IPS-18a (cell line): ENCODE data around the gene OSCP1.
A peak's percentile ranks its signal among the peaks of the same experiment; 100 is the strongest.

ENCODE experiments used
- H3K27ac ChIP-seq: one replicate; pipeline ENCODE4 v1.5.1; 2013; ENCODE audit warnings: low read length
- H3K27me3 ChIP-seq: one replicate; pipeline ENCODE4 v1.6.1; 2013; ENCODE audit warnings: mild to moderate bottlenecking, low read length; ENCODE audit not compliant: control insufficient read depth, insufficient read depth
- H3K36me3 ChIP-seq: one replicate; pipeline ENCODE4 v1.6.1; 2013; ENCODE audit warnings: low read depth, low read length; ENCODE audit not compliant: control insufficient read depth
- H3K4me1 ChIP-seq: one replicate; pipeline ENCODE4 v1.6.1; 2013; ENCODE audit warnings: low read depth, low read length; ENCODE audit not compliant: control insufficient read depth
- H3K4me3 ChIP-seq: one replicate; pipeline ENCODE4 v1.5.1; 2013; ENCODE audit warnings: low read length
- H3K9ac ChIP-seq: one replicate; pipeline ENCODE4 v1.6.1; 2013; ENCODE audit warnings: mild to moderate bottlenecking, low read length, moderate library complexity
- H3K9me3 ChIP-seq: one replicate; pipeline ENCODE4 v1.6.1; 2013; ENCODE audit warnings: low read depth, low read length; ENCODE audit not compliant: control insufficient read depth

OSCP1 gene

DNA sequence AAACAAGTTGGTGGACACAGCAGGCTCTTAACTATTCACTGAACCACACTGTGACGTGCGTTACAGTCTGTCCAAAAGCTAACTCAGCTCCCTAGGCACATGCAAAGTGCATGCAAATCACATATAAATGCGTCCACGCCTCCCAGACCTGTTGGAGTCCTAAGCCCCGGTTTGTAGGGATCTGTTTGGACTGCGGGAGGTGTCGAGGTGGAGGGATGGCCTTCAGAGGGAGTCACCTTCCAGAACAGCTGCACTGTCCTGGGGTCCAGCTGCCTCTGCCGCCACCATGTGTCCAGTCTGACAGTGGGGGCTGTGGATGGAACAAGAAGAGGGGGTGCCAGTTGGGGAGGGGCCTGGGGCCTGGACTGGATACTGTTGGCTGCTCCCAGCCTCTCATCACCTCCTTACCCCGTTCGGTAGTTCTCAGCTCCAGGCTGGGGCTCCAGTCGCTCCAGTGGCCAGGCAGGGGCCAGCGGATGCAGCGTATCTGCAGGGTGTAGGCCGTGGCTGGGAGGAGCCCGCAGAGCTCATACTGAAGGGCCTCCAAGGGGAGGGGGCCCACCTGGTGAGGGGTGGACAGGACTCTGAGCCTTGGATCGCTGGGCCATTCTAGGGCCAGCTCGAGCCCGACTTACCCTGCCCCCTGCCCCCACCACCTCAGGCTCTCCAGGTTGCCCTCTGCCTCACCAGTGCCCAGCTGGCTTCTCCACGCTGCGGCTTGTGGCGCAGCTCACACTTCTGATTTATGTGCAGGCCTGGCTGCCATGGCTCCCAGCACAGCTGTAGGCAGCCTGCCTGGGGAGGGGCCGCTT lies 21.8 kb upstream of the OSCP1 start:
- Histone ChIP-seq H3K9ac (no peak overlapping the region), H3K27me3 (peaks cover 2% of the 10 kb centered on the region), H3K9me3 (no peaks in the 10 kb centered on the region), H3K4me1 (no peaks in the 10 kb centered on the region), H3K27ac (no peak overlapping the region), H3K4me3 (no peak overlapping the region), H3K36me3 (no peaks in the 10 kb centered on the region)

DNA sequence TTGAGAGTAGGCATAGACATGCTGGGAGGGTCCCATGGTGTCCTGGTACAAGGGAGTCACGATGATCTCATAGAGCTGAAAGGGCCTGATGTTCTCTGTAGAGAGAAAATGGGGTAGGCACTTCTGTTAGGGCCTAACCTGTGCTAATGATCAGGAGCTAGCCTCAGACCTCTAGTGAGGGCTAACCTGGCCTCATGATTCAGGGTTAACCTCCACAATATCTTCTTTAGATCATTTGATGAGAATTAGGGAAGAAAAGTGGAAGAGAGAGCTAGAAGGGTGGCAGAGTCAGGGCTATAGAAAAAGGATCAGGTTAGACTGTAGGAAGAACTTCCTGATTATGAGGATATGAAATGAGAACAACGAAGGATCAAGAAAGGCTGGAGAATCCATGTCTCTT lies 18.9 kb upstream of the OSCP1 start:
- H3K9ac ChIP-seq: no peak overlapping the region
- H3K4me1 ChIP-seq: peaks cover 12% of the 10 kb centered on the region
- peaks cover 22% of the 10 kb centered on the region for H3K27me3 ChIP-seq

DNA sequence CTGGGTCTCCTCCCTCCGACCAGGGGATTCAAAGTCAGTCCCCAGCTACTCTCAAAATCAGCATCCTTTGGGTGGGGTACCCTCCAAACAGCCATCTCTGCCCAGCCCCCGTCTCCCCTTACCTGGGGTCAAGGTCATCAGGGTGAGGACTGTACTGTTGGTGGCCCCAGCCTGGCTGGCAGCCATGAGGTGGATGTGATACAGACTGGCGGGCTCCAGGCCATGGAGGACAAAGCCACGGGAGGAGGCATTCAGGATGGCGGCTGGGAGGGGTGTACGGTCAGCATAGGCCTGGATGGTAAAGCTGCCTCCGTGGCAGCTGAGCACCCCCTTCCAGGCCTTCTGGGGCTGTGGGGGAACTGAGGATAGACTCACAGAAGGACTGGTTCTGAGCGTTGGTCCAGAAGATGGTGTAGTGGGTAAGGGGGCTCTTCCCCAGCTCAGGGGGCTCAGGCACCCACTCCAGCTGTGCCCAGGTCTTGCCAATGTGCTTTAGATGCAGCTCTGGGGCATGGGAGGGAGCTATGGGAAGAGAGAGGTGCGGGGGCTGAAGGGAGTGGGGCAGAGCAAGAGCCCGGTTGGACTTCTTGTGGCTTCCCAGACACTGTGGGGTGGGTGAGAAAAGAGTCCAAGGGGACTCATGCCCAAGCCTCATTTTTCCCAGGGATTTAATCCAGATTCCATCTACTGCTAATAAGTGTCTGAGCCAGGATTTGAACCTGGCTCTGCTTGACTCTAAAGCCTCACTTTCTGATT lies 17.6 kb upstream of the OSCP1 start:
- Histone ChIP-seq H3K36me3 (no peaks in the 10 kb centered on the region), H3K9ac (no peak overlapping the region), H3K4me3 (no peak overlapping the region), H3K4me1 (peaks cover 12% of the 10 kb centered on the region), H3K27me3 (peaks cover 22% of the 10 kb centered on the region), H3K9me3 (no peaks in the 10 kb centered on the region), H3K27ac (no peak overlapping the region)

More for the DNA sequence above, 18.9 kb upstream of the OSCP1 start:
- no peaks in the 10 kb centered on the region for H3K9me3 ChIP-seq
- no peak overlapping the region for H3K4me3 ChIP-seq
- no peaks in the 10 kb centered on the region for H3K36me3 ChIP-seq
- no peak overlapping the region for H3K27ac ChIP-seq

DNA sequence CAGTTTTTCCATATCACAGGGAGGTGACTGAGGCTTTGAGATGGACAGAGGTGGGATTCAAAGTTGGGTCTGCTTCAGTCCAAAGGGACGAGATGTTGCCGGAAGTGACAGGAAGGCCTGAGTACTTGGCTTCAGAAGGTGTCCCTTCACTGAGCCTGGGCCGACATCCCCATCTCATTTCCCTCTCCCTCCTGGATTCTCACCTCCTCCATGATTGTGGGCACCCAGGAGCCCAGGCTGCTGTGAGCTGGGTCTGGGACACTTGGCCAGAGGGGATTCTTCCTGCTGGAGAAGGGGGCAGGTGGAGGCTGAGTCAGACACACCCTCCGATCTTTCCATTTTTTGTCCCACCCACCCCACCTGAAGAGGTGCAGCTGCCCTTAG lies 16.8 kb upstream of the OSCP1 start:
- H3K27me3 ChIP-seq: peaks cover 22% of the 10 kb centered on the region
- no peak overlapping the region for H3K27ac ChIP-seq
- no peak overlapping the region for H3K9ac ChIP-seq
- peaks cover 5% of the 10 kb centered on the region for H3K36me3 ChIP-seq
- peaks cover 12% of the 10 kb centered on the region for H3K4me1 ChIP-seq
- H3K4me3 ChIP-seq: no peak overlapping the region
- no peaks in the 10 kb centered on the region for H3K9me3 ChIP-seq

DNA sequence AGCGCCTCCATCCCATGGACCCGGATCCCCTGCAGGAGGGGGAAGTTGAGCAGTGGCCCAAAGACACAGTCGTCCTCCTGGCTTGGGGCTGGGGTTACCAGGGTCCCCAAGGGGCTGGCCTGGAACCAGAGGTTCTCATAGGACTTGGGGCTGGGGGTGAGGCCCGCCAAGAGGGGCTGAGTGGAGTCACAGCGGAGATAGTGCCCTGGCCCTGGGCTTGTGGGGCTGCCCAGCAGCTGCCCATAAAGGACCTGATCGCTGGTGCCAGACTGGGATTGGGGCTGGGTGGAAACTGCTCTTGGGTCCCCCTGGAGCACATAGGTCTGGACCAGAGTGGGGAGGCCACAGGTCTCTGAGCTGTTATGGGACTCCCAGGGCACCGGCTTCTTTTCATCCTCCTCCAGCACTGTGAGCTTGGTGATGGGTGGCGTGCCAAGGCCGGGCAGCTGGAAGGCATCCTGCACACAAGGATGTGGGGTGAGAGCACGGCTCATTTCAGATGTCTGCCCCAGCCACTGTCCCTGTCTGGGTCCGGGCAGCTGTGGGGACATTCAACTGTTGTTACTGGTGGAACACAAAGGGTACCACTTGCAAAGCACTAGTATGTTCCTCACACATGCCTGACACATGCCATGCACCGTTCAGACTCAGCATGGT lies 16.2 kb upstream of the OSCP1 start:
- no peak overlapping the region for H3K27ac ChIP-seq

DNA sequence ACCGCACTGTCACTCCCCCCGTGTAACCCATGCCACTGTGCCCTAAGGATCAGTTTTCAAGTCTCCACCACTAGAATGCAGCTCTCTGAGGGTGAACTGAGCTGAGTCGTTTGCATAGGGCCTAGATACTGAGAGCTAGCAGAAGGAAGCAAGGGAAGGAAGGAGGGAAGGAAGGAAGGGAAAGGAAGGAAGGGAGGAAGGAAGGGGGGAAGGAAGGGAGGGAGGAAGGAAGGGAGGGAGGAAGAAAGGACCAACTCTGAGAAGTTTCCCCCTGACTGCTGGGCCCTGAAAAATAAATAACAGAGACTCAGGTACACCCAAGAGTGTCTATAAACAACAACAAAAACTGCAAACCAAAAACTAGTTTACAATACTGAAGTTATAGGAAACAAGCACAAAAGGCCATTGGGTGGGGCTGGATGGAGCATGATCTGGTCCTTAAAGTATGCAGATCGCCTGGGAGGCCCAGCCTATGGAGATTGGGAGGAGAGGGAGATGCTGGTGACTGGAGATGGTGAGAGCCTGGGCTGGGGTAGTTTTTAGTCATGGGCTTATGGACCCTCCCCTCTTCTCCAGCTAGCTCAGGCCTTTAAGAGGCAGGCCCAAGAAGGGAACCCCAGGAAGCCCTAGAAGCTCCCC lies 15.6 kb upstream of the OSCP1 start:
- H3K27ac ChIP-seq: no peak overlapping the region
- peaks cover 16% of the 10 kb centered on the region for H3K36me3 ChIP-seq
- H3K27me3 ChIP-seq: peaks cover 22% of the 10 kb centered on the region
- H3K9ac ChIP-seq: no peak overlapping the region
- peaks cover 12% of the 10 kb centered on the region for H3K4me1 ChIP-seq
- no peaks in the 10 kb centered on the region for H3K9me3 ChIP-seq
- H3K4me3 ChIP-seq: no peak overlapping the region

More for the DNA sequence above, 16.2 kb upstream of the OSCP1 start:
- Histone ChIP-seq H3K9me3 (no peaks in the 10 kb centered on the region), H3K4me1 (peaks cover 12% of the 10 kb centered on the region), H3K27me3 (peaks cover 22% of the 10 kb centered on the region), H3K36me3 (peaks cover 10% of the 10 kb centered on the region), H3K4me3 (no peak overlapping the region), H3K9ac (no peak overlapping the region)

DNA sequence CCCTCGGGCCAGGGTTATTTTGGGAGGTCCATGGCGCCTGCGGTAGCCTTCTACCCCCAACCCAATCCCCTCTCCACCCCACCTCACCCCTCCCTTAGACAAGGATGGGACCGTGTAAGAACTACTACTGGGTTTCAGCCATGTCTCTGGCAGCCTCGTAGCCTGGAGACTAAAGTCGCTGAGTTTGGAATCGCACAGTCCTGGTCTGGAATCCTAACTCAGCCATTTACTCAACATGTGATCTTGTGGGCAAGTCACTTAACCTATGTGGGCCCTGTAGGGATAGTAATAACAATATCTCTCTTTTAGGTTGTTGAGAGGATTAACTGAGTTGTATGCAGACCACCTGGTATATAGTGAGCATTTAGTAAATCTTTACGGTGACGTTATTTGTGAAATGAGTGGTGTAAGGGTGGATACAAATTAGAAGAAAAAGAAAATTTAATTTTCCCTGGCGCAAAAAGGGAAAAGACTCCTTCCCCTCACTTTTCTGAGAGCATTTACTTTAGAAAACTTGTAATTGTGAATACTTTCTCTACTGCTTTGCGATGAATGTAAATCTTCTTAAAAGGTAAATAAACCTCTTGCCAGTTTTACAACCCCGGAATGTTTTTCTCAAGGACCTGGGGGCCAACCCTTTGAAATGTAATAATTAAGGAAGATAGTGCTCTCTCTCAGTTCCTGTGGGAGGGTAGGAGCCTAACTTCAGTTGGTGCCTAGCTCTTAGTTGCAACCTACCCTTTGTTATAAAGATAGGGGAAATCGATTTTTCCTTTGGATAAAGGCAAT lies 14.5 kb upstream of the OSCP1 start:
- Histone ChIP-seq H3K27ac (peak overlapping the region; percentile 96), H3K9me3 (no peaks in the 10 kb centered on the region), H3K4me3 (peak overlapping the region; percentile 75), H3K27me3 (peaks cover 22% of the 10 kb centered on the region), H3K9ac (peak overlapping the region; percentile 96), H3K36me3 (peaks cover 25% of the 10 kb centered on the region), H3K4me1 (peaks cover 12% of the 10 kb centered on the region)

DNA sequence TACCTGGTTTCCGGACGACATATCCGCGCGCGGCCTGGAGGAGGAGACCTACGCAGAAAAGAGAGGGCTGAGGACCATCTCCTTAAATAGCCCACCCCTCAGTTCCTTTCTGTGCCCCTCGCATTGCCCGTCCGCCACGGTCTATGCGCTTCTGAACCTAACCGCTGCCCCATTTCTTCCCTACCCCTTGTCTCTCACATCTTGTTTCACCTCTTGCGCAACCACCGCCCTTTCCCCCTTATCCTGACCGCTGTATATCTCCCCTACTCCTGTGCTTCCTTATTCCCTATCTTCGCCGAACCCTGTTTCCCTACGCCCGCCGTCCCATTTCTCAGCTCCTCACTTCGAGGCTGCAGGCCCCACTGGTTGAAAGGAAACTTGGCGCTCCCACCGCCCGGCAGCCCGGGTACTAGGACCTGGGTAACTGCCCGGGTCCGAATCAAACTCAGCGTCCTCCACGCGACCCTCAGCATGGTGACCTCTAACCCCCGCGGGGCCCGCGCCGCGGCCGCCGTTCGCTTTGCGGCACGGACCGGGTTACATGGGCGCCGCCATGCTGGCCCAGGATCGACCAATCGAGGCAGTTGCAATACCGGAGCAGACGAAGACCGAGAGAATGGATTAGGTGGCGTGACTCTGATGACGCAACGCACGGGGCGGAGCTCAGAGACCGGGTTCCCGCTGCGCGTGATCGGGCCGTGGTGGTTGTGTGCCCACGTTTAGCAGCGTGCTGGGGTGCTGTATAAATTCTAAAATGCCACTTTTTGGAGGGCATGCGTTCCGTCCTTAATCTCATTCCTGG lies 13.8 kb upstream of the OSCP1 start, which contains the start of gene MRPS15:
Gene MRPS15 (minus strand): TSS at position 582 of the 802 bp plus-strand sequence. CDS start 109 bp downstream, at position 473.
- H3K27me3 ChIP-seq: peaks cover 22% of the 10 kb centered on the region
- H3K27ac ChIP-seq: peak within 1 kb of the TSS; percentile 96
- H3K9ac ChIP-seq: peak within 1 kb of the TSS; percentile 96
- peaks cover 25% of the 10 kb centered on the region for H3K36me3 ChIP-seq
- no peaks in the 10 kb centered on the region for H3K9me3 ChIP-seq
- H3K4me3 ChIP-seq: peak within 1 kb of the TSS; percentile 75
- H3K4me1 ChIP-seq: peaks cover 12% of the 10 kb centered on the region

DNA sequence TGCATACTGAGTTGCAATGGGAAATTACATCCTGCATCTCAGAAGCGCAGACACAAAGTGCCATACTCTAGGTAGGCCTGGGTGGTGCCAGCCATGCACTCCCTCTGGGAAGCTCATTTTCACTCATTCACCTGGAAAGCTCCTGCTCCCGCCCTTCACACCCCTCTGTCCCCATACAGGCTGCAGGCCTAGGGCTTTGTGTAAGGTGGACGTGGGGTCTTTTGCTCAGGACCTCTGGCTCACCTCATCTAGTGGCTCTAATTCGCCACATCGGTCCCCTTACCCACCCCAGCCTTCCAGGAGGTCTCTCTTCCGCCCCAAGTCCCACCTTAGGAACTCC lies 13.2 kb upstream of the OSCP1 start:
- Histone ChIP-seq H3K9me3 (no peaks in the 10 kb centered on the region), H3K36me3 (peaks cover 30% of the 10 kb centered on the region), H3K27ac (peak overlapping the region; percentile 82), H3K4me3 (peak overlapping the region; percentile 75), H3K27me3 (peaks cover 22% of the 10 kb centered on the region), H3K9ac (peak overlapping the region; percentile 96), H3K4me1 (peaks cover 12% of the 10 kb centered on the region)

DNA sequence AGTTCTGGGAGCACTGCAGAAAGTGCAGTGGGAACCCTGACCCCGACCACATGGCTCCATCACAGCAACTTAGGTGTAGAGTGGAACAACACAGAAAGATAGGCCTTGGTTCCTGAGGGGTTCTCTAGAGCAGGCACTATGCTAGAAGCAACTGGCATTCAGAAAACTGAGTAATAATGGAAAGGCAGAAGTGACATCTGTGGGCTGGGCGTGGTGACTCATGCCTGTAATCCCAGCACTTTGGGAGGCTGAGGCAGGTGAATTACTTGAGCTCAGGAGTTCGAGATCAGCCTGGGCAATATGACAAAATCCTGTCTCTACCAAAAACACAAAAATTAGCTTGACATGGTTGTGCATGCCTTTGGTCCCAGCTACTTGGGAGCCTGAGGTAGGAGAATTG lies 8.7 kb upstream of the OSCP1 start:
- Histone ChIP-seq H3K4me1 (no peaks in the 10 kb centered on the region), H3K4me3 (no peak overlapping the region), H3K27me3 (no peaks in the 10 kb centered on the region), H3K9me3 (no peaks in the 10 kb centered on the region), H3K27ac (no peak overlapping the region), H3K36me3 (peaks cover 66% of the 10 kb centered on the region), H3K9ac (no peak overlapping the region)
